H1 (cell line): ENCODE measurements around the gene ANKH. TPM values are rescaled to one million over a fixed set of nuclear protein-coding genes. Genes with fewer than 3 reads are reported as not detected.

ENCODE experiments used
- CTCF ChIA-PET: fragments of 300-600 bp; sonication (Branson Sonifier 250); formaldehyde crosslinking; loops from one replicate; lab custom pipeline; 2021; ENCODE audit not compliant: partially characterized antibody; lab: Charles Lee
- POLR2A ChIA-PET: fragments of 300-600 bp; sonication (Branson Sonifier 250); formaldehyde crosslinking; loops from one replicate; lab custom pipeline; 2021; ENCODE audit warnings: inconsistent platforms; ENCODE audit not compliant: partially characterized antibody; lab: Charles Lee
- DNase-seq, 2 experiments: peaks; one replicate each; pipeline versions ENCODE4 v3.0.0 to v3.0.0-alpha.2; 2010 to 2022; ENCODE audit warnings: low spot score in 2 of 2, low read depth in 1 of 2, mixed read lengths in 1 of 2
- FAIRE-seq: peaks from 2 replicates; lab custom pipeline; 2011; peaks lifted over from hg19 to GRCh38; lab: Jason Lieb, UNC
- H2AFZ ChIP-seq: 2 replicates; pipeline ENCODE4 v1.8.1; 2012; ENCODE audit warnings: low read length, inconsistent platforms
- H2AK5ac ChIP-seq: 2 replicates; pipeline ENCODE4 v1.6.1; 2013; ENCODE audit warnings: low read depth, low read length
- H2BK120ac ChIP-seq: replicated peaks from 2 replicates; pipeline ENCODE3; 2013; ENCODE audit warnings: low read depth, low read length, inconsistent platforms
- H2BK12ac ChIP-seq: 2 replicates; pipeline ENCODE4 v1.6.1; 2013; ENCODE audit warnings: low read depth, low read length
- H2BK15ac ChIP-seq: 2 replicates; pipeline ENCODE4 v1.6.1; 2013; ENCODE audit warnings: low read length
- H2BK20ac ChIP-seq: 2 replicates; pipeline ENCODE4 v1.6.1; 2013; ENCODE audit warnings: low read length
- H2BK5ac ChIP-seq: 2 replicates; pipeline ENCODE4 v1.6.1; 2013; ENCODE audit warnings: low read depth, low read length
- H3K14ac ChIP-seq: 2 replicates; pipeline ENCODE4 v1.6.1; 2013; ENCODE audit warnings: inconsistent platforms; ENCODE audit not compliant: insufficient read length
- H3K18ac ChIP-seq: 2 replicates; pipeline ENCODE4 v1.6.1; 2013; ENCODE audit warnings: low read length; ENCODE audit errors: extremely low read depth
- H3K23ac ChIP-seq: 2 replicates; pipeline ENCODE4 v1.6.1; 2013; ENCODE audit warnings: inconsistent platforms; ENCODE audit not compliant: insufficient read length
- H3K23me2 ChIP-seq: 2 replicates; pipeline ENCODE4 v1.6.1; 2013; ENCODE audit warnings: low read depth, low read length
- H3K27ac ChIP-seq: 2 replicates; pipeline ENCODE4 v1.6.1; 2011; ENCODE audit warnings: low read depth, low read length, inconsistent platforms
- H3K27me3 ChIP-seq, 4 experiments: replicated peaks in 1 of 4; 1 replicate in 1 of 4; 2 replicates in 3 of 4; pipeline versions ENCODE4 v1.6.1 to v1.8.1; 2011 to 2013; ENCODE audit warnings: low read length in 3 of 4, mild to moderate bottlenecking in 3 of 4, inconsistent platforms in 2 of 4, mixed read lengths in 2 of 4, moderate library complexity in 1 of 4; ENCODE audit not compliant: control insufficient read depth in 3 of 4, insufficient read depth in 3 of 4; ENCODE audit errors: extremely low read depth in 1 of 4
- H3K36me3 ChIP-seq, 4 experiments: 2 replicates each; pipeline versions ENCODE4 v1.6.1 to v1.8.1; 2011 to 2013; ENCODE audit warnings: mild to moderate bottlenecking in 4 of 4, low read length in 3 of 4, moderate library complexity in 2 of 4, control low read depth in 1 of 4, inconsistent platforms in 1 of 4; ENCODE audit not compliant: insufficient read depth in 4 of 4, control insufficient read depth in 2 of 4
- H3K4ac ChIP-seq: replicated peaks from 2 replicates; pipeline ENCODE3; 2013; ENCODE audit warnings: low read length, low read depth, mixed read lengths, inconsistent platforms; ENCODE audit not compliant: insufficient read length
- H3K4me1 ChIP-seq, 4 experiments: replicated peaks in 1 of 4; 1 replicate in 1 of 4; 2 replicates in 3 of 4; pipeline versions ENCODE4 v1.6.1 to v1.8.1; 2011 to 2013; ENCODE audit warnings: low read length in 3 of 4, inconsistent platforms in 2 of 4, mixed read lengths in 1 of 4; ENCODE audit not compliant: insufficient read depth in 4 of 4, control insufficient read depth in 3 of 4
- H3K4me2 ChIP-seq, 2 experiments: 2 replicates each; pipeline versions ENCODE4 v1.6.1 to v1.8.1; 2011 to 2013; ENCODE audit warnings: low read depth in 2 of 2, low read length in 2 of 2, control low read depth in 1 of 2, inconsistent platforms in 1 of 2, mild to moderate bottlenecking in 1 of 2; ENCODE audit not compliant: insufficient read depth in 1 of 2
- H3K4me3 ChIP-seq, 4 experiments: fragments of 200-600, 300-600 bp in 1 of 4; sonication (generic), shearing (Covaris generic), sonication (Bioruptor Twin) in 1 of 4; 2 replicates each; pipeline versions ENCODE4 v1.5.1 to v1.8.1; 2011 to 2016; ENCODE audit warnings: low read length in 4 of 4, low read depth in 3 of 4, control low read depth in 2 of 4, inconsistent platforms in 2 of 4, mild to moderate bottlenecking in 2 of 4, mixed read lengths in 1 of 4, moderate library complexity in 1 of 4; ENCODE audit not compliant: insufficient read depth in 2 of 4; ENCODE audit errors: extremely low read depth in 1 of 4
- H3K56ac ChIP-seq: replicated peaks from 2 replicates; pipeline ENCODE3; 2013; ENCODE audit warnings: low read depth, mild to moderate bottlenecking, mixed read lengths, low read length, inconsistent platforms; ENCODE audit not compliant: insufficient read length
- H3K79me1 ChIP-seq: 2 replicates; pipeline ENCODE4 v1.6.1; 2013; ENCODE audit warnings: low read depth, low read length, control low read depth
- H3K79me2 ChIP-seq, 2 experiments: 2 replicates each; pipeline versions ENCODE4 v1.6.1 to v1.8.1; 2012 to 2013; ENCODE audit warnings: low read length in 2 of 2, mild to moderate bottlenecking in 2 of 2, inconsistent platforms in 1 of 2; ENCODE audit not compliant: insufficient read depth in 2 of 2, control insufficient read depth in 1 of 2
- H3K9ac ChIP-seq, 4 experiments: replicated peaks in 1 of 4; 1 replicate in 1 of 4; 2 replicates in 3 of 4; pipeline versions ENCODE4 v1.6.1 to v1.8.1; 2011 to 2013; ENCODE audit warnings: low read depth in 3 of 4, low read length in 3 of 4, control low read depth in 2 of 4, mild to moderate bottlenecking in 2 of 4, moderate library complexity in 2 of 4, inconsistent platforms in 1 of 4; ENCODE audit errors: extremely low read depth in 1 of 4
- H3K9me3 ChIP-seq, 2 experiments: 2 replicates each; pipeline versions ENCODE4 v1.6.1 to v1.8.1; 2012 to 2013; ENCODE audit warnings: mild to moderate bottlenecking in 2 of 2, moderate library complexity in 2 of 2, control low read depth in 1 of 2, inconsistent platforms in 1 of 2, low read depth in 1 of 2, low read length in 1 of 2, mixed read lengths in 1 of 2; ENCODE audit not compliant: insufficient read depth in 2 of 2
- H4K20me1 ChIP-seq, 2 experiments: replicated peaks in 1 of 2; 2 replicates each; pipeline versions ENCODE3 to v1.8.1; 2011 to 2013; ENCODE audit warnings: inconsistent platforms in 2 of 2, low read length in 2 of 2, mild to moderate bottlenecking in 1 of 2; ENCODE audit not compliant: insufficient read depth in 2 of 2, control insufficient read depth in 1 of 2
- H4K5ac ChIP-seq: 2 replicates; pipeline ENCODE4 v1.6.1; 2013; ENCODE audit warnings: low read length, low read depth, mixed read lengths, inconsistent platforms; ENCODE audit not compliant: insufficient read length
- H4K8ac ChIP-seq: 2 replicates; pipeline ENCODE4 v1.8.0; 2013; ENCODE audit warnings: mild to moderate bottlenecking, moderate library complexity, low read length, inconsistent platforms; ENCODE audit not compliant: insufficient read depth; ENCODE audit errors: extremely low read depth
- H4K91ac ChIP-seq: replicated peaks from 2 replicates; pipeline ENCODE3; 2013; ENCODE audit warnings: low read length, mixed read lengths, inconsistent platforms; ENCODE audit not compliant: insufficient read length
- ASH2L ChIP-seq: fragments of 200-600, 300-600 bp; sonication (generic); IDR thresholded peaks from one replicate; pipeline ENCODE4 v1.7.1; 2017; ENCODE audit warnings: low read length
- BACH1 ChIP-seq: IDR thresholded peaks from 2 replicates; pipeline ENCODE4 v1.6.1; 2012; ENCODE audit warnings: low read length, improper control_type of control experiment
- CBX8 ChIP-seq: fragments of 300-800, 300-1000 bp; sonication (generic); IDR thresholded peaks from 2 replicates; pipeline ENCODE4 v1.7.1; 2016; ENCODE audit warnings: low read depth, low read length, borderline replicate concordance
- FOSL1 ChIP-seq: IDR thresholded peaks from 2 replicates; pipeline ENCODE4 v1.6.1; 2011; ENCODE audit warnings: mild to moderate bottlenecking, low read depth, low read length, moderate library complexity; ENCODE audit not compliant: insufficient read depth
- HDAC2 ChIP-seq, 2 experiments: fragments of 300-600 bp in 1 of 2; sonication (generic) in 1 of 2; IDR thresholded peaks; 2 replicates each; pipeline ENCODE4 v1.6.1; 2011 to 2012; ENCODE audit warnings: low read depth in 2 of 2, low read length in 2 of 2, mild to moderate bottlenecking in 2 of 2, moderate library complexity in 2 of 2, borderline replicate concordance in 1 of 2, inconsistent platforms in 1 of 2
- PHF8 ChIP-seq: fragments of 200-600 bp; sonication (generic); conservative IDR thresholded peaks from 2 replicates; pipeline ENCODE4 v1.7.1; 2012; ENCODE audit warnings: low read depth, mild to moderate bottlenecking, inconsistent platforms, low read length, moderate library complexity
- POLR2A ChIP-seq, 2 experiments: IDR thresholded peaks; 1 replicate in 1 of 2; 2 replicates in 1 of 2; pipeline ENCODE4 v1.6.1; 2011; ENCODE audit warnings: low read depth in 2 of 2, low read length in 2 of 2, mild to moderate bottlenecking in 2 of 2; ENCODE audit errors: control extremely low read depth in 1 of 2
- POLR2AphosphoS5 ChIP-seq: IDR thresholded peaks from 2 replicates; pipeline ENCODE4 v1.6.1; 2011; ENCODE audit warnings: low read depth, low read length
- RAD21 ChIP-seq, 2 experiments: IDR thresholded peaks in 1 of 2; conservative IDR thresholded peaks in 1 of 2; 2 replicates each; pipeline ENCODE4 v1.6.1; 2011; ENCODE audit warnings: low read depth in 2 of 2, low read length in 2 of 2, improper control_type of control experiment in 1 of 2, inconsistent platforms in 1 of 2, mild to moderate bottlenecking in 1 of 2, moderate library complexity in 1 of 2
- SIN3A ChIP-seq, 2 experiments: IDR thresholded peaks in 1 of 2; conservative IDR thresholded peaks in 1 of 2; 2 replicates each; pipeline ENCODE4 v1.6.1; 2011 to 2012; ENCODE audit warnings: low read length in 2 of 2, improper control_type of control experiment in 1 of 2, low read depth in 1 of 2, mild to moderate bottlenecking in 1 of 2
- SIX5 ChIP-seq: IDR thresholded peaks from 2 replicates; pipeline ENCODE4 v1.6.1; 2011; ENCODE audit warnings: mild to moderate bottlenecking, low read depth, low read length
- SP1 ChIP-seq: IDR thresholded peaks from 2 replicates; pipeline ENCODE4 v1.6.1; 2011; ENCODE audit warnings: low read depth, low read length
- TCF12 ChIP-seq: IDR thresholded peaks from 2 replicates; pipeline ENCODE4 v1.6.1; 2011; ENCODE audit warnings: low read depth, mild to moderate bottlenecking, low read length
- WGBS, 2 experiments: shearing (Covaris generic) in 1 of 2; methylation state at CpG; one replicate each; pipeline versions ENCODE4 v1.1.6 to v1.1.7; 2013 to 2015; ENCODE audit warnings: low lambda C conversion rate in 2 of 2, mixed read lengths in 2 of 2, inconsistent platforms in 1 of 2, low coverage in 1 of 2, missing lambda C conversion rate in 1 of 2; ENCODE audit not compliant: insufficient replicate concordance in 2 of 2, insufficient coverage in 1 of 2, insufficient read length in 1 of 2; ENCODE audit errors: extremely low coverage in 1 of 2, missing lambda C conversion rate in 1 of 2; 5-methylcytosine and 5-hydroxymethylcytosine counted together
- polyA plus RNA-seq, 7 experiments: library from polyadenylated mRNA; depleted of rRNA in 3 of 7; stranded (reverse) in 5 of 7; unstranded in 2 of 7; fragments of >200 nt in 5 of 7; fragments of 200-250 nt in 2 of 7; gene quantifications; 1 replicate in 5 of 7; 2 replicates in 1 of 7; 4 replicates in 1 of 7; pipeline versions ENCODE4 v1.2.1 to v1.2.3, GENCODE V29; 2011 to 2013; ENCODE audit warnings: missing spikeins in 2 of 7, mixed read lengths in 2 of 7
- total RNA-seq: library from RNA; stranded (reverse); fragmentation: NEBNext Ultra II Directional; extraction: Animal tissue kit (Norgen Biotek cat#: 25700); gene quantifications from 2 replicates; pipeline ENCODE4 v1.2.1, GENCODE V29; 2021

ANKH gene
- total and polyA plus RNA-seq, 2 of the 8 experiments (the other 6 are each of a cell fraction or from before 2014, with no cell fraction given), result 5.3 to 13.0 TPM

- H3K23me2 ChIP-seq, result no peaks in the 10 kb centered on the region
- H3K4me3 ChIP-seq, result no peak overlapping the region
- no peak overlapping the region for H2AK5ac ChIP-seq
- POLR2A ChIA-PET, result no interaction called here
- H2BK15ac ChIP-seq, result no peak overlapping the region
- no peak overlapping the region for H3K9ac ChIP-seq
- H3K4ac ChIP-seq, result no peak overlapping the region
- H3K27me3 ChIP-seq, result no peaks in the 10 kb centered on the region; a peak in 1 of 7 replicates
- no peaks in the 10 kb centered on the region for H3K36me3 ChIP-seq
- no peak overlapping the region for H4K5ac ChIP-seq
- H4K20me1 ChIP-seq, result no peaks in the 10 kb centered on the region
- no peak overlapping the region for H3K56ac ChIP-seq
- H3K18ac ChIP-seq, result no peak overlapping the region
- no peak overlapping the region for H2BK5ac ChIP-seq
- H3K79me1 ChIP-seq, result no peaks in the 10 kb centered on the region
- WGBS, 2 experiments, result 87% methylated on average over 13 of the region's 13 CpGs; no CpG with 5 or more reads in 1 of the 2 experiments
- no peaks in the 10 kb centered on the region for H3K79me2 ChIP-seq
- H3K4me1 ChIP-seq, result peaks cover 0 to 19% (median 9%) of the 10 kb centered on the region in 4 experiments; a peak in 6 of 7 replicates
- H2AFZ ChIP-seq, result no peak overlapping the region
- CTCF ChIA-PET, result interaction anchor here (2.0 to 2.1 kb wide), 2 partner anchors 9 to 14 kb away, joined by 6 to 7 read pairs; no protein-coding TSS in a partner anchor
- no peak overlapping the region for H3K23ac ChIP-seq
- no peak overlapping the region for H2BK12ac ChIP-seq
- DNase-seq, result no peak
- H4K8ac ChIP-seq, result no peak overlapping the region
- H2BK120ac ChIP-seq, result no peak overlapping the region
- FAIRE-seq, result no peak
- peak overlapping the region in 1 of 2 experiments; percentile 17; a peak in 1 of 4 replicates for H3K4me2 ChIP-seq
- H3K14ac ChIP-seq, result no peak overlapping the region
- TF ChIP-seq PHF8, result no peak
- TF ChIP-seq POLR2A (IDR thresholded peaks at IDR 0.05; ENCODE audit: control extremely low read depth in 1 of 2, low read depth in 2 of 2, low read length in 2 of 2), result no peak
- no peak for TF ChIP-seq SP1
- no peak for TF ChIP-seq FOSL1
- TF ChIP-seq CBX8, result no peak
- no peak for TF ChIP-seq TCF12
- no peak for TF ChIP-seq POLR2AphosphoS5
- no peak for TF ChIP-seq SIX5
- no peak for TF ChIP-seq BACH1
- no peak for TF ChIP-seq HDAC2 (IDR thresholded peaks at IDR 0.05; ENCODE audit: borderline replicate concordance in 1 of 2, low read depth in 2 of 2, low read length in 2 of 2)
- TF ChIP-seq SIN3A (conservative IDR thresholded peaks at IDR 0.05 in 1 of 2, IDR thresholded peaks at IDR 0.05 in 1 of 2; ENCODE audit: low read depth in 1 of 2, low read length in 2 of 2), result no peak
- no peak for TF ChIP-seq ASH2L
- no peak for TF ChIP-seq RAD21 (IDR thresholded peaks at IDR 0.05 in 1 of 2, conservative IDR thresholded peaks at IDR 0.05 in 1 of 2; ENCODE audit: low read depth in 2 of 2, low read length in 2 of 2)
- H3K27ac ChIP-seq, result no peak overlapping the region
- no peak overlapping the region for H2BK20ac ChIP-seq
- H4K91ac ChIP-seq, result no peak overlapping the region
- H3K9me3 ChIP-seq, result no peaks in the 10 kb centered on the region
Measured at GRCh38 chr5:14741131-14741530, 130.4 kb downstream of the ANKH start.
